Heart left ventricle (tissue), 13 donors: ENCODE results near the gene KRTAP16-1.

ENCODE experiments used
- CTCF ChIP-seq, 12 donors: fragments of 200-600 bp; sonication (generic) in 4 of 12; IDR thresholded peaks; one replicate each; pipeline versions ENCODE4 v1.5.0 to v1.8.0; 2018 to 2022; ENCODE audit warnings: antibody characterized with exemption in 12 of 12, mild to moderate bottlenecking in 5 of 12
- POLR2A ChIP-seq, 2 donors: fragments of 450-650 bp; IDR thresholded peaks; one replicate each; pipeline ENCODE4 v1.6.1; 2017; ENCODE audit warnings: antibody characterized with exemption in 2 of 2, mild to moderate bottlenecking in 2 of 2, moderate library complexity in 2 of 2
- donor health status: ischemic (EF 13 %, LVEDD 7.1; RV severe dilation, severe dysfunction).
- donor health status: DM: no; HTN: yes; CAD: no.
- donor health status: DM: no; HTN: no; CAD: no.
- donor health status: ischemic (EF 25% LVEDD 6.9; RV normal size, moderate dysfunction).
- donor health status: ischemic (EF 25% LVEDD 5.7; RV mildly dilated, moderate dysfunction).
- donor health status: ischemic (EF 35%, LVEDD 5.7; RV mildly dilated, moderate dysfunction).
- donor health status: nonischemic (EF 11% LVEDD 7.7; RV severe dilation, severe dysfunction).
- donor health status: DM: yes; HTN: yes; CAD: no.
- donor health status: PGD.
- donor health status: ischemic (EF 29% LVEDD 5.4; RV normal size, mild dysfunction).
- donor health status: nonischemic (EF 23%, LVEDD 6.1; RV moderate dilation, normal function).

- no peak for TF ChIP-seq CTCF (IDR thresholded peaks at IDR 0.05)
- TF ChIP-seq POLR2A (IDR thresholded peaks at IDR 0.05) = no peak
Observed at GRCh38 chr17:41271858-41272257, 37.3 kb downstream of the KRTAP16-1 start.
